HL-60/S4 treated with retinoic acid at 250 ng/mL for 4 days and 3 days (cell line): Measurements from ENCODE around the gene DNAH10.

Source experiments
- in situ Hi-C: fragments of 300-500 bp; cut with MboI; formaldehyde crosslinking; loops from 2 replicates; pipeline ENCODE4 v1.7.0; 2022; ENCODE audit warnings: low sequenced_read_pairs

The DNAH10 gene, protein sequence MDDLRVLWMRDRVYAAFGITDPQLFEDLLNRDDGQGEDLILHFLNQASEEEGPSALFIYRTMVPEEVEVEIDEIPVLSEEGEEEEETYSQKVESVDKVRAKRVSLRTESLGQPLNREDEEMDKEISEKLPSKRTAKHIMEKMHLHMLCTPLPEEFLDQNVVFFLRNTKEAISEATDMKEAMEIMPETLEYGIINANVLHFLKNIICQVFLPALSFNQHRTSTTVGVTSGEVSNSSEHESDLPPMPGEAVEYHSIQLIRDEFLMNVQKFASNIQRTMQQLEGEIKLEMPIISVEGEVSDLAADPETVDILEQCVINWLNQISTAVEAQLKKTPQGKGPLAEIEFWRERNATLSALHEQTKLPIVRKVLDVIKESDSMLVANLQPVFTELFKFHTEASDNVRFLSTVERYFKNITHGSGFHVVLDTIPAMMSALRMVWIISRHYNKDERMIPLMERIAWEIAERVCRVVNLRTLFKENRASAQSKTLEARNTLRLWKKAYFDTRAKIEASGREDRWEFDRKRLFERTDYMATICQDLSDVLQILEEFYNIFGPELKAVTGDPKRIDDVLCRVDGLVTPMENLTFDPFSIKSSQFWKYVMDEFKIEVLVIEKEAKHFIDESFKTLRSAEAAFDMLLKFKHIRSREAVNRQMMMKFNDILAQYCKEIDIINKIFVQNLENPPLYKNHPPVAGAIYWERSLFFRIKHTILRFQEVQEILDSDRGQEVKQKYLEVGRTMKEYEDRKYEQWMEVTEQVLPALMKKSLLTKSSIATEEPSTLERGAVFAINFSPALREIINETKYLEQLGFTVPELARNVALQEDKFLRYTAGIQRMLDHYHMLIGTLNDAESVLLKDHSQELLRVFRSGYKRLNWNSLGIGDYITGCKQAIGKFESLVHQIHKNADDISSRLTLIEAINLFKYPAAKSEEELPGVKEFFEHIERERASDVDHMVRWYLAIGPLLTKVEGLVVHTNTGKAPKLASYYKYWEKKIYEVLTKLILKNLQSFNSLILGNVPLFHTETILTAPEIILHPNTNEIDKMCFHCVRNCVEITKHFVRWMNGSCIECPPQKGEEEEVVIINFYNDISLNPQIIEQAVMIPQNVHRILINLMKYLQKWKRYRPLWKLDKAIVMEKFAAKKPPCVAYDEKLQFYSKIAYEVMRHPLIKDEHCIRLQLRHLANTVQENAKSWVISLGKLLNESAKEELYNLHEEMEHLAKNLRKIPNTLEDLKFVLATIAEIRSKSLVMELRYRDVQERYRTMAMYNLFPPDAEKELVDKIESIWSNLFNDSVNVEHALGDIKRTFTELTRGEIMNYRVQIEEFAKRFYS (N-terminal part only)

DNA sequence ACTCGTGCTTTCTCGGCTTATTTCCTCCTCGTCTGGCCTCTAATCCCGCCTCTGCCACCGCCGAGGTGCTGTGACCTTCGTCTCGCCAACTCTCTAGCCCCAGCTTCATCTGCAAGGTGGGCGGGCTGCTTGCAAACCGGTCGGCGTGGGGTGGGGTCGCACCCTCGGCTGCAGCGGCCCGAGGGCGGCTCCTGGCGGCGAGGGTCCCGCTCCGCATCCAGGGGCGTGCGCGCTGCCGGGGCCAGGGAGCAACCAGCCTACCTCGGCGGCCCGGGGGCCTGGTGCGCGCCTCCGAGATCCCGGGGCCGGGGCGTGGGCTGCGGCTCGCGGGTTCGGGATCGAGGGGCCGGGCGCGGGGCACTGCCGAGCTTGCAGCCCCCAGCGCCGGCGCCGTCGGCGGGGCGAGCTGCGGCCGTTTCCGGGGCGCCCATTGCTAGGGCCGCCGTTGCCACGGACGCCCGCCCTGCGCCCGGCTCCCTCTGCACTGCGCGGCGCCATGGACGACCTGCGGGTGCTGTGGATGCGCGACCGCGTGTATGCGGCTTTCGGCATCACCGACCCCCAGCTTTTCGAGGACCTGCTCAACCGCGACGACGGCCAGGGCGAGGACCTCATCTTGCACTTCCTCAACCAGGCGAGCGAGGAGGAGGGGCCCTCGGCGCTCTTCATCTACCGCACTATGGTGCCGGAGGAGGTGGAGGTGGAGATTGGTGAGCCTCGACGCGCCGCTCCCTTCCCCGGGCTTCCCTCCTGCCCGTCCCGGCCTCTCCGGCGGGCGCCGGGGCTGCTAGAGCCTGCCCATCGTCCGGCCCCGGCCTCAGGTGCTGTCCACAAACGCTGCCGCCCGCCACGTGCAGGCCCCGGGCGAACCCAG lies at the start of gene DNAH10:
TSS of gene DNAH10 (plus strand) at position 461 of the 874 bp plus-strand sequence. CDS start at position 497, 36 bp downstream.
- in situ Hi-C loops, result no loop called here

DNA sequence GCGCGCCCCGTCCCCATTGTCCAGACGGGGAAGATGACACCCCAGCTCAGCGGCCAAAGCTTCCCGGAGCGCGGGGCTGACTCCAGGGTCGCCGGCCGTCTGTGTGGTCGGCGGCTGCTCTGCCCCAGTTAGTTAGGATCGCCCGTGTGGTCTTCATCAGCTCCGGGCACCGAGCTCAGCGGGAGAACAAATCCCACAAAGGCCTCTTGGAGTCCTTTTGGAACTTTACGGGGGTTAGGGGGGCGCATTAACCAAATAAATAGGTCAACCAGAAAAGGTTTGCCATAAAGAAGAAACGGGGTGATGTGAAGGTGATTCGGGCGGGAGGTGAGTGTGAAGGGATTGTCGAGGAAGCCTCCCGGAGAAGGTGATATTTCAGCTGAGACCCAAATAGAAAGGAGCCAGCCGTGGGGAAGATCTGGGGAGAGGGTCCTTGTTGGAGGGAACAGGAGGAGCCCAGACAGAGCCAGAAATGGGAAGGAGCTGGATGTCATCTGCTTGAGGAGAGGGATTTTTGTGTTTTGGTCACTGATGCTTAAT lies 49.3 kb upstream of the DNAH10 start:
- in situ Hi-C loops, result no loop called here

DNA sequence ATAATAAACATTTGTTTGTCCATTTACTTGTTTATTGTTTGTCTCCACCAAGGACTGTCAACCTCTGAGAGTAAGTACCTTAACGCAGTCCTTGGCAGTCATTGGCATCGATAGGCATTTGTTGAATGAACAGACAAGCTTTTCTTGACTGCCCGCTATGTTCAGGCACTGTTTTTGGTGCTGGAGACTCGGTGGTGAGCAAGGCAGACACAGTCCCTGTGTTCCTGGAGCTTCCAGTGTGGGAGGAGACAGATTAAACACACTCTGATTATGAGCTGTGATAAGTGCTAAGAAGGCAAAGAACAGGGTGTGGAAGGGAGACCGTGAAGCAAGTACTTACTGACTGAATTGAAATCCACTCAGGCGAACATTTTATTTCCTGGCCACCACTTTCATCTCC lies 48.7 kb upstream of the DNAH10 start:
- in situ Hi-C loops, result no loop called here

DNA sequence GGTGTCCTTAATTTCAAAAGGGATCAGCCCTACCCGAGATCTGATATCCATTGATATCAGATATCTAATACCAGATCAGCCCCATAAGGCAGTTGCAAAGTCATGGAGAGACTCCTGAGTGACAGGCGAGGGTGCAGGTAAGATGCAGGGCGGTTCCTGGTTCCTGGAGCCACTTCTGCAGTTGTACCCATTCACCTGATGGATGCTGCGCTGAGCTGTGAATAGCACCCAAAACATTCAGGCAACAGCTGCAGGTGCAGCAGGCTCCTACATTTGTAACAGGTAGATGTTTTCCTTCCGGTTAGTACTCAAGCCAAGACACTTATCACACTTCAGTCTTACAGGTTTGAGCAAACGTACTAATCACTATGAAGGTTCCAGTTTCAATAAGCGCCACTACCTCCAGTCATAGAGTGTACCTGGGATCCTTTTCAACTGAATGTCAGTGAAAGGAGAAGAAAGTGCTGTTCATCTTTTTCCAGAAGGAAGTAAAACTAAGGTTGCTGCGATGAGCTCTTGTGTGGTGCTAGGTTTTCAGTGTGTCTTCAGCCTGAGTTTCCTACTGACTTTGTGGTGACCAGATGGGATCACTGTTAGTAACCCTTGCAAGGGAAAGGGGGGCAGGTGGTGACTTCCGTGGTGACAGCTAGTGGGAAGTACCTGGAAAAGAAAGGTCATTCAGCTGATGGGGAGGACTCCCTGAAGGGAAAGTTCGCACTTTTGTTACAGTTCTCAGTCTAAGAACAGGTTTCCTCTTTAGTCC lies 48.1 kb upstream of the DNAH10 start:
- in situ Hi-C loops, result no loop called here

DNA sequence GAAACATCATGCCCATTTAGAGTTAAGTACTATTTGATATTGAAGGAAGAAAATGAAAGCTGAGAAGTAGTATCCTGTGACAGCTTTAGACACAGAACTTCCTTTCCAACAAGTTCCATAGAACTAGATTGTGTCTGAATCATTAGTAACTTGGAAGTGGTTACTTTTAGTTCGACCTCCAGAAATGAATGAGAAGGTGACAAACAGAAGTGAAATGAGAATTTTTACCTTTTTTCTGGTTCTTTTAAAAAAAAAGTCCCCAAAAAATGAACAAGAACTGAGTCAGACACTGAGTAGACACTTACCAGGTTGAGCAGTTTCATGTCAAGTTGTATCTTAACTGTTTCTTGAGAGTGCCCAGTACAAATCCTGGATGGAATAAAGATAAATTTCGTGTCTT lies 46.9 kb upstream of the DNAH10 start:
- in situ Hi-C loops, result no loop called here

DNA sequence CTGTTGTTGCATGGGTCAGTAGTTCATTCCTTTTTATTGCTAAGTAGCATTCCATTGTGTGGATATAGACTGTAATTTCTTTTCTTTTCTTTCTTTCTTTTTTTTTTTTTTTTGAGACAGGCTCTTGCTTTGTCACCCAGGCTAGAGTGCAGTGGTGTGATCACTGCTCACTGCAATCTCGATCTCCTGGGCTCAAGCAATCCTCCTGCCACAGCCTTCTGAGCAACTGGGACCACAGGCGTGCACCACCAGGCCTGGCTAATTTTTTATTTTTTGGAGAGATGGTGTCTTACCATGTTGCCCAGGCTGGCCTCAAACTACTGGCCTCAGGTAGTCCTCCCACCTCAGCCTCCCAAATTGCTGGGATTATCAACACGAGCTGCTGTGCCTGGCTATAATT lies 44.8 kb upstream of the DNAH10 start:
- in situ Hi-C loops, result no loop called here

DNA sequence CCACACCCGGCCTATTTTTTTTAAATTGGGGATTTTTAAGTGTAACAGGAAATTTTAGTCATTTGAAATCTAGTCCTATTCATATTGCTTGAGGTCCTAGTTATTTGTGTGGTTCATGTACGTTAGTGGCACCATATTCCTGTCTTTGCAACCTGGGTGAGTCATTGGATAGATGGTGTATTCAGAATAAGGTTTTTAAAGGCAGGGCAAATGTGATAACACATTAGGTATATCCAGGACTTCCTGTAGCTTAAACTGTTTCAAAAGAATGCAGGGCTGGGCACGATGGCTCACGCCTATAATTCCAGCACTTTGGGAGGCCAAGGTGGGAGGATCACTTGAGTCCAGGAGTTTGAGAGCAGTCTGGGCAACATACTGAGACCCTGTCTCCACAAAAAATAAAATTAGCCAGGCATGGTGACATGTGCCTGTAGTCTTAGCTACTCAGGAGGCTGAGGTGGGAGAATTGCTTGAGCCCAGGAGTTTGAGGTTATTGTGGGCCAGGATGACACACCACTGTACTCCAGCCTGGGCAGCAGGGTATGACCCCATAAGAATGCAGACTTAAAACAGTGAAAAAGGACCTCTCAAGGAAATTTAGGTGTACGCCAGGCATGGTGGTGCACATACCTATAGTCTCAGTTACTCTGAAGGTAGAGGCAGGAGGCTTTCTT lies 41.8 kb upstream of the DNAH10 start:
- in situ Hi-C loops, result no loop called here

DNA sequence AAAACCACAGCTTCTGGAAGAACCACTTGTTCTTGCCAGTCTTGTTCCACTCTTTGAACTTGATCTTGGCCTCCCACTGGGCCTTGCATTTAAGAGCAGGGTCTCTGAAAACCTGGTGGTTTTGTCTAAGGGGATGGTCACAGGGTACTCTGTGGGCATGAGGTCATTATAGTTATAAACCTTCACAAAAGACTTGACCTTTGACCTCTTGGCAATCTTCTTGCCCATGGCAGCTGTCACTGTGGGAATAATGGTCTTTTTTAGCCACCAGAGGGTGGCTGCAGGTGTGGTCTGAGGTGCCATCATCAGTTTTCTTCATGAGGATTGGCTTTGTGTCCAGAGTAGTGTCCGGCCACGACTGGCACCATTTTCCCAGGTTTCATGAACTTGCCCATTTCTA lies 40.9 kb upstream of the DNAH10 start:
- in situ Hi-C loops, result no loop called here

DNA sequence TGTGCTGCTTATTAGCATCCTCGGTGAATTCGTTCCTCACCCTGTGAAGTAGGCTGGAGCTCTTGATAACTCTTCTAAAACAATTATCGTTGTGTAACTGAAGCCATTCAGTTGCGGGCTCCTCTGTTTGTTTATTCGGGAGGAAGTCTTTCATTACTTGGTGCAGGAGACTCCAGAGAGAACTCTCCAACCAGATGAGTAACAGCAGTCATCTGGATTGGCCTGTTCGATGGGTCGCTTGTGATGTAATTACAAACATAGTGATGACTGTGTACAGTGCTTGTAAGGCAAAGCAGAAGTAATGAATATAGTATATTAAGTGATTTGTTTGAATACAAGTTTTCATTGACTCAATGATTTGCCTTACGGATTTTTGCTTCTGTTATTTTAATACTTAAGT lies 39.1 kb upstream of the DNAH10 start:
- in situ Hi-C loops, result no loop called here

DNA sequence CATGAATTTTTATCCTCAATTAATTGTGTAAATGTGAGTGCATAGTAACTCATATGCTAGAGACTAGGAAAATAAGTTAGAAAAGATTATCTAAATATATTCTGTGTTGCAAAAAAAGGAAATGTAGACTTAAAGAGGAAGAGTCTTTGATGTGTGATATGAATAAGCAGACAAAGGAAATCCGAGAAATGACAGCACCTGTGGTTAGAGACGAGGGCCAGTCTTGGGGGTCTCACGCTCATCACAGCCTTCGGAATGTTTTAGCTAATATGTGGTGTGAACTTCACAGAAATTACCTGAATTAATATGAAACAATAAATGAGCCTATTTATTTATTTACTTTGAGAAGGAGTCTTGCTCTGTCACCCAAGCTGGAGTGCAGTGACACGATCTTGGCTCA lies 38.3 kb upstream of the DNAH10 start:
- in situ Hi-C loops, result no loop called here

DNA sequence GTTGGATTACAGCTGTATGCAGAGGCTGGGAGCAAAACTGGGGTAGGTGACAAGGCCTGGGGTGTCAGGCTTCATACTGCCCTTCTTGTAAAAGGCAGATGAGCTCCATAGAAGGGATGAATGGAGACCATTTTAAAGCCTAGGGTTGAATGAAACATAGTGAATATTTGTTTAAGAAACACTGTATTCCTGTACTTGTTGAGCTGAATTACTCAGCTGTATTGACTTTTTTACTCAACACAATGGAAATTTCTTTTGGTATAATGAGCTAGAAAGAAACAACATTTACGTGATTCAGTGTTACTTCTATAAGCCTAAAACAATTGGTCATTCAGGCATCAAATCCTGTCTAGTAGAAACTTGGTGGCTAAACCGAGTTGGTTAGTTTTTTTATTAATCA lies 35.9 kb upstream of the DNAH10 start:
- in situ Hi-C loops, result no loop called here

DNA sequence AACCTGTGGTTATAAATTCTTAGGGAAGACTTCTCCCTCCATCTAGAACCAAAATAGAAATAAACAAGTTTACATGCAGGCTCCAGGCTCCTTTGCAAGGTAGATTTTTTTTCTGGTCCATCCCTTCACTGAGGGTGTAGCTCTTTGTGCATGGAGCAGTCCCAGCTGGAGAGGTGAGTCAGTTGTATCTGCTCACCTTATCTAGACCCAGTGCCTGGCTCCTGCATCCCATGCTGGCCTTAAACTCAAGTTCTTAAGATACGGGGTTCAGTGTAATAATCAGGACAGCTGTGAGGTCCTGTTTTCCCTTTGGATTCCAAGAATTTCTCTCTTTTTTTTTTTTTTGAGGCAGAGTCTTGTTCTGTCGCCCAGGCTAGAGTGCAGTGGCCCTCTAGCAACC lies 35.1 kb upstream of the DNAH10 start:
- in situ Hi-C loops, result no loop called here

DNA sequence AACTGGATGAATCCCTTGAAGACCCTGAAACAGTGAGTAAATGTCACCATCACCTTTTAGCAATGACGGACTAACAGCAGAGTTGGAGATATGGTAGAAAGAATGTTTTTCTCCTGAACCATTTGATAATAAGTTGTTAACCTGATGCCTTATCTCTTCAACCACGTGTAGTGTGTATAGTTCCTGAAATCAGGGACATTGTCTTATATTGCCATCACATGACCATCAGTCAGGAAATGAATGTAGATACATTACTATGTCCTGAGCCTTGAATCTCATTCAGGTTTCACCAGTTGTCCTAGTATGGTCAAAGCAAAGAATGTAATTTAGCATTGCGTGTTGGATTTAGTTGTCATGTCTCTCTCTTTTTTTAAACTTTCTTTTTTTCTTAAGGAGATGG lies 34.2 kb upstream of the DNAH10 start:
- in situ Hi-C loops, result no loop called here

DNA sequence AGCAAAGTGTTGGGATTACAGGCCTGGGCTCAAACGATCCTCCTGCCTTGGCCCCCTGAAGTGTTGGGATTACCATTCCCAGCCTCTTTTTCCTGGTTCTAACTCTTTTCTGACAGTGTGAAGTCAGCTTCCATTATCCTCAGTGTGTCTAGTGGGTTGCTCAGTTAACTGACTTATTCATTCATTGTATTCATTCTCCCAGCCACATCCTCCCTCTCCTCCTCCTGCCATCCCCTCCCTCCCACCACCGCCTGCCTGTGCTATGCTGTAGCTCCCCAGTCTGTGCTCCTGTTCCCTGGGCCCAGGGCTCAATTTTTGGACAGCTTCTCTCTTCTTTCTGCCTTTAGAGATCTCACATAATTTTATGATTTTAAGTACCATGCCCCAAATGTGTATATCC lies 30.5 kb upstream of the DNAH10 start:
- in situ Hi-C loops, result no loop called here

DNA sequence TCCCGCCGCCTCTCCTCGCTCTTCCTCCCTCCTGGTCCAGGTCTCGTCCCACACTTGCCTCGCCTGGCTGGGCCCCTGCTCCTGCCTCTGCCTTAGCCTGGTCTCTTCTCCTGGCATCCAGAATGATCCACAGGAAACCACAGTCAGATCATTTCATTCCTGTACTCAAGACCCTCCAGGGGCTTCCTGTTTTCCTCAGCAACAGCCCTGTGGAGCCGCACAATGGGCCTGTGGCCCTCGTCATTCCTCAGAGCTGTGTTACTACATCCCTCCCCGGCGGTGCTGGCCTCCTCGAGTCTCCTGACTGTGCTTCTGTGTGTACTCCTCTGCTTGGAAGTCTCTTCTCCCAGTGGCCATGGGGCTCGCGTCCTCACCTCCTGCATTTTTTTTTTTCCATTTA lies 29.9 kb upstream of the DNAH10 start:
- in situ Hi-C loops, result no loop called here

DNA sequence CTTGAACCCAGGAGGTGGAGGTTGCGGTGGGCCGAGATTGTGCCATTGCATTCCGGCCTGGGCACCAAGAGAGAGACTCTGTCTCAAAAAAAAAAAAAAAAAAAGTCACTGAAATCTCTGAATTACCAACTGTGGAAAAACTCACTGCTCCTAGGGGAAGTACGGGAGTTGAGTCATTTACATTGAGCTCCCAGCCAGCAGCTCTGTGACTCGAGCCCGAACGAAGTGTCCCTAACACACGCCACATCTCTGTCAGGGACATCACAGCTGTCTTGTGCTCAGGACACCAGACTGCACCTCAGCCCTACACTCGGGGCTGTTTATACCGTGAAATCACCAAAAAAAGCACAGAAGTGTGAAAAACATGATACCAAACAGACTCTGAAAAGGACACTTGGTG lies 28.9 kb upstream of the DNAH10 start:
- in situ Hi-C loops, result no loop called here

DNA sequence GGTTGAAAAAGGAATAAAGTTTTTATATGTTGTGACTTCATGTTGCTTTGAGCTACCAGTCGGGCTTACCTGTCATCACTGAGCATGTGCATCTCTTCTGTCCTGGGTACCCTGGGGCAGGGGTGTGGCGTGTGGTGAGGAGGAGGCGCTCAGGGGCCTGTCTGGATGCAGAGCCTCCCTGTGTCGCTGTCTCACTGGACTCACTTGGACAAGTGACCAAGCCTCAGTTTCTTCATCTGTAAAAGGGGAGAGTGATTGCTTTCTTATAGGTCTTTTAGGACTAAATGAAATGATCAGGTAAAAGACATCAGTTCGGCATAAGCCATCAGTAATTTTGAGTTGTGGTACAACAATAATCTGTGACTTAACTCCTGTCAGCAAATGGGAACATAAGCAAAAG lies 27.8 kb upstream of the DNAH10 start:
- in situ Hi-C loops, result no loop called here

DNA sequence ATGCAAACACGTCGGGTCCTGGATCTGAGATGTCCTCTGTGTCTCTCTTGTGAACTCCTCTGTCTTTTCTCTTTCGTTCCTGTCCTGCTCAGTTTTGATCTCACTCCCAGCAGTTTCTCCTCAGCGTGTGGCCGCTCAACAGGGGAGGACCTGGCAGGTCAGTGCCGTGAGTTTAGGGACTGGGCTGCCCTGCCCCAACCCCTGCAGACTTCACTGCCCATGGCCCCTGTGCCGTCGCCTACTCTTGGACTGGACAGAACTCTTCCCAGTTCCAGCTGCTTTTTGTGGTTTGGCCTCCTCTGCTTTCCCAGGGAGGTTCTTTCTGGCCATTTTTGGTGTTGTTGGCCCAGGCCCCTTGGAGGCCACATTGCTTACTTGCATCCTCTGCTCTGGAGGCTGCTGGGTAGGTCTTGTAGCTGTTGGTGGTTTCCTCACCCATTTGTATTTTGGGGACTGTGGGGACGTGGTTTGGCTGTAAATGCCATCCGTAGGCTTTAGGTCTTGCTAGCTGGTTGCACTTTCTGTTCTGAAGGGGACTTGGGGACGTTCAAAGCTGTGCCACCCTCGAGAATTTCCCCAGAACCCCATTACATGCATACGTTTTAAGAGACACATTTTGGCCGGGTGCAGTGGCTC lies 20.0 kb upstream of the DNAH10 start:
- in situ Hi-C loops, result no loop called here
